GM12878 (cell line): ENCODE data around the gene KISS1. TPM values are rescaled to one million over a fixed set of nuclear protein-coding genes. Genes with fewer than 3 reads are reported as not detected.

Source experiments
- ATAC-seq: fragments of 200-7000 bp; cut with Tn5 transposase; 3 replicates; pipeline ENCODE4 v1.9.1; 2020; ENCODE audit warnings: mild to moderate bottlenecking, moderate library complexity
- BruUV-seq: library from RNA; stranded (reverse); fragments of 400-500 nt; replicated peaks from 2 replicates; lab custom pipeline; 2021; lab: Mats Ljungman, UMichigan
- CTCF ChIA-PET: fragments of 300-600 bp; sonication (Branson Sonifier 250); formaldehyde crosslinking; extraction: SDS; loops from one replicate; lab custom pipeline; 2021; ENCODE audit warnings: inconsistent platforms; lab: Yijun Ruan, JAX
- POLR2A ChIA-PET: fragments of 350-600 bp; formaldehyde crosslinking; extraction: SDS; loops from one replicate; lab custom pipeline; 2021; ENCODE audit warnings: inconsistent platforms; lab: Charles Lee
- RAD21 ChIA-PET: fragments of 300-600 bp; sonication (Branson Sonifier 250); formaldehyde crosslinking; loops from one replicate; lab custom pipeline; 2023; ENCODE audit warnings: antibody characterized with exemption; ENCODE audit not compliant: unreplicated experiment; lab: Charles Lee
- SMC1A ChIA-PET: fragments of 300-600 bp; sonication (Branson Sonifier 250); formaldehyde crosslinking; loops from one replicate; lab custom pipeline; 2023; ENCODE audit not compliant: unreplicated experiment, uncharacterized antibody; lab: Charles Lee
- DNase-seq: peaks from one replicate; pipeline ENCODE4 v3.0.0-alpha.2; 2011; ENCODE audit warnings: low read depth, low spot score
- FAIRE-seq: peaks from 3 replicates; lab custom pipeline; 2011; peaks lifted over from hg19 to GRCh38; lab: Jason Lieb, UNC
- H2AFZ ChIP-seq: 2 replicates; pipeline ENCODE4 v1.6.0; 2011; ENCODE audit warnings: low read depth, low read length, control low read depth; ENCODE audit not compliant: control insufficient read depth
- H3K27ac ChIP-seq: 2 replicates; pipeline ENCODE4 v1.5.1; 2011; ENCODE audit warnings: control low read depth; ENCODE audit not compliant: control insufficient read depth, insufficient read depth
- H3K27me3 ChIP-seq, 2 experiments: replicated peaks in 1 of 2; 2 replicates each; pipeline versions ENCODE4 v1.6.0 to v1.6.1; 2011; ENCODE audit warnings: low read length in 1 of 2; ENCODE audit not compliant: control insufficient read depth in 2 of 2, insufficient read depth in 2 of 2
- H3K36me3 ChIP-seq, 2 experiments: 2 replicates each; pipeline ENCODE4 v1.5.1; 2011; ENCODE audit warnings: low read length in 1 of 2; ENCODE audit not compliant: control insufficient read depth in 2 of 2, insufficient read depth in 2 of 2
- H3K4me1 ChIP-seq: 2 replicates; pipeline ENCODE4 v1.6.1; 2011; ENCODE audit warnings: mild to moderate bottlenecking, low read length, moderate library complexity, mixed read lengths; ENCODE audit not compliant: control insufficient read depth, insufficient read depth
- H3K4me2 ChIP-seq: 2 replicates; pipeline ENCODE4 v1.6.0; 2011; ENCODE audit warnings: control low read depth; ENCODE audit not compliant: control insufficient read depth, insufficient read depth
- H3K4me3 ChIP-seq: fragments of 200-600 bp; sonication (generic); 2 replicates; pipeline ENCODE4 v1.5.1; 2016
- H3K79me2 ChIP-seq: 2 replicates; pipeline ENCODE4 v1.6.0; 2011; ENCODE audit warnings: low read length; ENCODE audit not compliant: control insufficient read depth, insufficient read depth
- H3K9ac ChIP-seq: 2 replicates; pipeline ENCODE4 v1.8.0; 2011; ENCODE audit warnings: low read length, control low read depth, mixed read lengths; ENCODE audit not compliant: control insufficient read depth, insufficient read depth
- H3K9me3 ChIP-seq: replicated peaks from 3 replicates; pipeline ENCODE4 v1.5.1; 2011; ENCODE audit warnings: mild to moderate bottlenecking, low read length; ENCODE audit not compliant: control insufficient read depth, insufficient read depth
- H4K20me1 ChIP-seq: 2 replicates; pipeline ENCODE4 v1.6.0; 2011; ENCODE audit not compliant: control insufficient read depth, insufficient read depth
- CEBPB ChIP-seq, 2 experiments: fragments of 150-350 bp in 1 of 2; IDR thresholded peaks; 2 replicates each; pipeline ENCODE4 v1.6.1; 2012 to 2014; ENCODE audit warnings: low read depth in 2 of 2, low read length in 2 of 2, borderline replicate concordance in 1 of 2, inconsistent platforms in 1 of 2
- CHD4 ChIP-seq: fragments of 200-600 bp; sonication (generic); IDR thresholded peaks from 2 replicates; pipeline ENCODE4 v1.6.1; 2016; ENCODE audit warnings: mild to moderate bottlenecking
- EGR1 ChIP-seq, 2 experiments: IDR thresholded peaks; 1 replicate in 1 of 2; 2 replicates in 1 of 2; pipeline ENCODE4 v1.6.1; 2011 to 2012; ENCODE audit warnings: low read depth in 2 of 2, low read length in 2 of 2, borderline replicate concordance in 1 of 2, mild to moderate bottlenecking in 1 of 2, moderate library complexity in 1 of 2
- EZH2 ChIP-seq: IDR thresholded peaks from 2 replicates; pipeline ENCODE4 v1.6.1; 2012; ENCODE audit warnings: low read depth, mild to moderate bottlenecking, control low read depth, inconsistent platforms, low read length, borderline replicate concordance; ENCODE audit not compliant: control insufficient read depth
- PBX3 ChIP-seq: IDR thresholded peaks from 2 replicates; pipeline ENCODE4 v1.6.1; 2011; ENCODE audit warnings: mild to moderate bottlenecking, low read depth, low read length, moderate library complexity; ENCODE audit not compliant: insufficient replicate concordance
- POLR2AphosphoS5 ChIP-seq: IDR thresholded peaks from 2 replicates; pipeline ENCODE4 v1.6.1; 2011; ENCODE audit warnings: mild to moderate bottlenecking, low read length, inconsistent platforms
- SUZ12 ChIP-seq: fragments of 200-600 bp; sonication (generic); IDR thresholded peaks from one replicate; pipeline ENCODE4 v1.6.1; 2018; ENCODE audit warnings: antibody characterized with exemption, mild to moderate bottlenecking; ENCODE audit not compliant: unreplicated experiment
- TBL1XR1 ChIP-seq: IDR thresholded peaks from 2 replicates; pipeline ENCODE4 v1.6.1; 2012; ENCODE audit warnings: low read depth, low read length, improper control_type of control experiment
- WGBS: methylation state at CpG from one replicate; pipeline ENCODE4 v1.1.6; 2016; ENCODE audit warnings: low lambda C conversion rate; ENCODE audit not compliant: insufficient replicate concordance, insufficient coverage; ENCODE audit errors: missing lambda C conversion rate; 5-methylcytosine and 5-hydroxymethylcytosine counted together
- in situ Hi-C: fragments of 300-500 bp; cut with MboI; formaldehyde crosslinking; loops from 9 replicates; pipeline ENCODE4 v1.14.3; 2018; ENCODE audit warnings: mixed read lengths
- intact Hi-C: fragments of 100-400 bp; cut with micrococcal nuclease; formaldehyde crosslinking; loops from one replicate; pipeline ENCODE4 v1.14.2; 2022; ENCODE audit not compliant: unreplicated experiment
- polyA plus RNA-seq, 11 experiments: library from polyadenylated mRNA; depleted of rRNA in 4 of 11; unstranded in 6 of 11; stranded (reverse) in 5 of 11; fragments of >200 nt; fragmentation: Nextera tagmentation in 4 of 11; fragmentation: Illumina TruSeq in 1 of 11; extraction: Ambion mirVana in 4 of 11; extraction: Trizol in 1 of 11; gene quantifications; 1 replicate in 1 of 11; 2 replicates in 10 of 11; pipeline versions ENCODE4 v1.2.1 to v1.2.3, GENCODE V29; 2011 to 2016; ENCODE audit warnings: inconsistent platforms in 2 of 11, missing spikeins in 2 of 11, low read depth in 1 of 11
- total RNA-seq, 4 experiments: library from RNA; depleted of rRNA in 3 of 4; stranded (reverse); fragments of >200 nt in 3 of 4; fragmentation: Illumina TruSeq in 1 of 4; extraction: Trizol in 1 of 4; gene quantifications; 2 replicates each; pipeline versions ENCODE4 v1.2.1 to v1.2.3, GENCODE V29; 2013 to 2021

The KISS1 gene
- total and polyA plus RNA-seq, 10 of the 15 experiments (the other 5 are each of a cell fraction or from before 2014, with no cell fraction given): not detected

GRCh38 chr1:204141131-204141530 is 55.2 kb downstream of the KISS1 start:
- H3K36me3 ChIP-seq: no peaks in the 10 kb centered on the region
- no peak overlapping the region for H2AFZ ChIP-seq
- H3K27ac ChIP-seq: no peak overlapping the region
- TF ChIP-seq EGR1 (IDR thresholded peaks at IDR 0.05; ENCODE audit: borderline replicate concordance in 1 of 2, low read depth in 2 of 2, low read length in 2 of 2): no peak
- TF ChIP-seq CEBPB (IDR thresholded peaks at IDR 0.05; ENCODE audit: borderline replicate concordance in 1 of 2, low read depth in 2 of 2, low read length in 2 of 2): no peak
- no peak for TF ChIP-seq TBL1XR1
- TF ChIP-seq CHD4: no peak
- no peak for TF ChIP-seq POLR2AphosphoS5
- no peak for TF ChIP-seq PBX3
- TF ChIP-seq SUZ12: no peak
- TF ChIP-seq EZH2: no peak
- H3K4me2 ChIP-seq: no peak overlapping the region
- H3K9ac ChIP-seq: no peak overlapping the region
- in situ Hi-C loops (no loop called here), intact Hi-C loops (no loop called here)
- DNase-seq (no peak), ATAC-seq (no peak), FAIRE-seq (no peak)
- H3K79me2 ChIP-seq: no peaks in the 10 kb centered on the region
- ChIA-PET CTCF (interaction anchor here (1.7 kb wide), 1 partner anchor 21 kb away, joined by 3 read pairs; no protein-coding TSS in a partner anchor), SMC1A (interaction anchor here (0.7 kb wide), 1 partner anchor 144 kb away, joined by 3 read pairs; no protein-coding TSS in a partner anchor), RAD21 (no interaction called here), POLR2A (interaction anchor here (0.5 kb wide), 1 partner anchor 44 kb away, joined by 4 read pairs; no protein-coding TSS in a partner anchor)
- H3K9me3 ChIP-seq: no peaks in the 10 kb centered on the region
- H3K4me3 ChIP-seq: no peak overlapping the region
- peaks cover 4 to 5% of the 10 kb centered on the region in 2 experiments; a peak in 3 of 4 replicates for H3K27me3 ChIP-seq
- BruUV-seq: no TSS peak
- H4K20me1 ChIP-seq: no peaks in the 10 kb centered on the region
- WGBS: 68% methylated on average over 3 of the region's 3 CpGs
- no peaks in the 10 kb centered on the region for H3K4me1 ChIP-seq

Other genes with a start within 250 kb of the KISS1 start
- gene SOX13, start 123.4 kb downstream of the KISS1 start, total RNA-seq (2014; rRNA removed): not detected in 2 replicates
- not detected in 2 replicates for gene SOX13, start 123.4 kb downstream of the KISS1 start, total RNA-seq (2014; rRNA removed; fragmentation: Illumina TruSeq; extraction: Trizol)
- 0.27 and 0.31 TPM in 2 replicates for gene SOX13, start 123.4 kb downstream of the KISS1 start, total RNA-seq (2021)
- gene SOX13, start 123.4 kb downstream of the KISS1 start, polyA plus RNA-seq (2011; rRNA removed): 0.10 and 0.11 TPM in 2 replicates
- gene SOX13, start 123.4 kb downstream of the KISS1 start, polyA plus RNA-seq (2014; fragmentation: Illumina TruSeq; extraction: Trizol): not detected in 2 replicates
- gene SOX13, start 123.4 kb downstream of the KISS1 start, polyA plus RNA-seq (2014; fragmentation: Nextera tagmentation; extraction: Ambion mirVana): not detected
- gene SOX13, start 123.4 kb downstream of the KISS1 start, polyA plus RNA-seq (2014; rRNA removed): not detected in 2 replicates
- gene SOX13, start 123.4 kb downstream of the KISS1 start, polyA plus RNA-seq (2016; fragmentation: Nextera tagmentation; extraction: Ambion mirVana): under 1 TPM in 1 of 2 experiments, not detected in 1; 0.04 TPM
- not detected in 2 replicates for gene ETNK2, start 44.4 kb downstream of the KISS1 start, total RNA-seq (2014; rRNA removed)
- not detected in 2 replicates for gene ETNK2, start 44.4 kb downstream of the KISS1 start, total RNA-seq (2014; rRNA removed; fragmentation: Illumina TruSeq; extraction: Trizol)
- gene ETNK2, start 44.4 kb downstream of the KISS1 start, total RNA-seq (2021): not detected in 2 replicates
- gene ETNK2, start 44.4 kb downstream of the KISS1 start, polyA plus RNA-seq (2011; rRNA removed): 0.14 TPM in 1 of 2 replicates, not detected in the other
- gene ETNK2, start 44.4 kb downstream of the KISS1 start, polyA plus RNA-seq (2014; fragmentation: Illumina TruSeq; extraction: Trizol): not detected in 2 replicates
- gene ETNK2, start 44.4 kb downstream of the KISS1 start, polyA plus RNA-seq (2014; fragmentation: Nextera tagmentation; extraction: Ambion mirVana): not detected
- not detected in 2 replicates for gene ETNK2, start 44.4 kb downstream of the KISS1 start, polyA plus RNA-seq (2014; rRNA removed)
- gene ETNK2, start 44.4 kb downstream of the KISS1 start, polyA plus RNA-seq (2016; fragmentation: Nextera tagmentation; extraction: Ambion mirVana): not detected
- gene REN, start 30.2 kb downstream of the KISS1 start, total RNA-seq (2014; rRNA removed): not detected in 2 replicates
- gene REN, start 30.2 kb downstream of the KISS1 start, total RNA-seq (2014; rRNA removed; fragmentation: Illumina TruSeq; extraction: Trizol): not detected in 2 replicates
- gene REN, start 30.2 kb downstream of the KISS1 start, total RNA-seq (2021): not detected in 2 replicates
- gene REN, start 30.2 kb downstream of the KISS1 start, polyA plus RNA-seq (2011; rRNA removed): not detected in 2 replicates
- not detected in 2 replicates for gene REN, start 30.2 kb downstream of the KISS1 start, polyA plus RNA-seq (2014; fragmentation: Illumina TruSeq; extraction: Trizol)
- not detected for gene REN, start 30.2 kb downstream of the KISS1 start, polyA plus RNA-seq (2014; fragmentation: Nextera tagmentation; extraction: Ambion mirVana)
- gene REN, start 30.2 kb downstream of the KISS1 start, polyA plus RNA-seq (2014; rRNA removed): not detected in 2 replicates
- not detected for gene REN, start 30.2 kb downstream of the KISS1 start, polyA plus RNA-seq (2016; fragmentation: Nextera tagmentation; extraction: Ambion mirVana)
- gene GOLT1A, start 17.5 kb upstream of the KISS1 start, total RNA-seq (2014; rRNA removed): not detected in 2 replicates
- gene GOLT1A, start 17.5 kb upstream of the KISS1 start, total RNA-seq (2014; rRNA removed; fragmentation: Illumina TruSeq; extraction: Trizol): not detected in 2 replicates
- gene GOLT1A, start 17.5 kb upstream of the KISS1 start, total RNA-seq (2021): not detected in 2 replicates
- gene GOLT1A, start 17.5 kb upstream of the KISS1 start, polyA plus RNA-seq (2011; rRNA removed): 0.46 and 0.68 TPM in 2 replicates
- gene GOLT1A, start 17.5 kb upstream of the KISS1 start, polyA plus RNA-seq (2014; fragmentation: Illumina TruSeq; extraction: Trizol): 0.65 TPM in 1 of 2 replicates, not detected in the other
- under 1 TPM in 1 of 2 experiments, not detected in 1; 0.09 TPM for gene GOLT1A, start 17.5 kb upstream of the KISS1 start, polyA plus RNA-seq (2014; fragmentation: Nextera tagmentation; extraction: Ambion mirVana)
- gene GOLT1A, start 17.5 kb upstream of the KISS1 start, polyA plus RNA-seq (2014; rRNA removed): not detected in 2 replicates
- not detected for gene GOLT1A, start 17.5 kb upstream of the KISS1 start, polyA plus RNA-seq (2016; fragmentation: Nextera tagmentation; extraction: Ambion mirVana)
- gene PLEKHA6, start 163.4 kb upstream of the KISS1 start, total RNA-seq (2014; rRNA removed): 0.05 and 0.11 TPM in 2 replicates
- 0.05 and 0.27 TPM in 2 replicates for gene PLEKHA6, start 163.4 kb upstream of the KISS1 start, total RNA-seq (2014; rRNA removed; fragmentation: Illumina TruSeq; extraction: Trizol)
- gene PLEKHA6, start 163.4 kb upstream of the KISS1 start, total RNA-seq (2021): 0.21 and 0.69 TPM in 2 replicates
- gene PLEKHA6, start 163.4 kb upstream of the KISS1 start, polyA plus RNA-seq (2011; rRNA removed): 0.33 and 0.81 TPM in 2 replicates
- gene PLEKHA6, start 163.4 kb upstream of the KISS1 start, polyA plus RNA-seq (2014; fragmentation: Illumina TruSeq; extraction: Trizol): 0.04 and 0.06 TPM in 2 replicates
- gene PLEKHA6, start 163.4 kb upstream of the KISS1 start, polyA plus RNA-seq (2014; fragmentation: Nextera tagmentation; extraction: Ambion mirVana): not detected
- 0.04 and 0.14 TPM in 2 replicates for gene PLEKHA6, start 163.4 kb upstream of the KISS1 start, polyA plus RNA-seq (2014; rRNA removed)
- not detected for gene PLEKHA6, start 163.4 kb upstream of the KISS1 start, polyA plus RNA-seq (2016; fragmentation: Nextera tagmentation; extraction: Ambion mirVana)
- 34.8 TPM in 2 replicates for gene PPP1R15B, start 215.3 kb upstream of the KISS1 start, total RNA-seq (2014; rRNA removed)
- 32.7 and 32.9 TPM in 2 replicates for gene PPP1R15B, start 215.3 kb upstream of the KISS1 start, total RNA-seq (2014; rRNA removed; fragmentation: Illumina TruSeq; extraction: Trizol)
- 37.7 and 38.1 TPM in 2 replicates for gene PPP1R15B, start 215.3 kb upstream of the KISS1 start, total RNA-seq (2021)
- 27.2 and 32.6 TPM in 2 replicates for gene PPP1R15B, start 215.3 kb upstream of the KISS1 start, polyA plus RNA-seq (2011; rRNA removed)
- 33.4 and 38.5 TPM in 2 replicates for gene PPP1R15B, start 215.3 kb upstream of the KISS1 start, polyA plus RNA-seq (2014; fragmentation: Illumina TruSeq; extraction: Trizol)
- gene PPP1R15B, start 215.3 kb upstream of the KISS1 start, polyA plus RNA-seq (2014; fragmentation: Nextera tagmentation; extraction: Ambion mirVana): 10 to 100 TPM; 13.9 to 17.1 TPM
- gene PPP1R15B, start 215.3 kb upstream of the KISS1 start, polyA plus RNA-seq (2014; rRNA removed): 24.8 and 25.8 TPM in 2 replicates
- gene PPP1R15B, start 215.3 kb upstream of the KISS1 start, polyA plus RNA-seq (2016; fragmentation: Nextera tagmentation; extraction: Ambion mirVana): 10 to 100 TPM; 13.9 to 15.4 TPM